Tibial artery (tissue), 4 donors: Measurements from ENCODE around the gene IFIT5.

Experiments
- DNase-seq, 2 donors: peaks; one replicate each; pipeline ENCODE4 v3.0.0-alpha.2; 2019
- H3K27ac ChIP-seq, 2 donors: fragments of 200-600 bp; sonication (generic) in 1 of 2; 1 replicate in 1 of 2; 2 replicates in 1 of 2; pipeline ENCODE4 v1.5.1; 2018 to 2019; ENCODE audit warnings: mild to moderate bottlenecking in 1 of 2
- H3K27me3 ChIP-seq, 2 donors: fragments of 200-600 bp; sonication (generic) in 1 of 2; one replicate each; pipeline versions ENCODE4 v1.5.1 to v1.6.0; 2016 to 2019
- H3K36me3 ChIP-seq, 3 donors: fragments of 200-600 bp; sonication (generic) in 2 of 3; one replicate each; pipeline ENCODE4 v1.5.1; 2016 to 2019; ENCODE audit warnings: mild to moderate bottlenecking in 2 of 3
- H3K4me1 ChIP-seq, 4 donors: fragments of 200-600 bp; sonication (generic) in 2 of 4; 1 replicate in 3 of 4; 2 replicates in 1 of 4; pipeline ENCODE4 v1.5.1; 2016 to 2019
- H3K4me3 ChIP-seq, 2 donors: fragments of 200-600 bp; sonication (generic) in 1 of 2; 1 replicate in 1 of 2; 2 replicates in 1 of 2; pipeline ENCODE4 v1.5.1; 2018 to 2019; ENCODE audit warnings: mild to moderate bottlenecking in 2 of 2
- H3K9me3 ChIP-seq, 3 donors: fragments of 200-600 bp; sonication (generic) in 1 of 3; one replicate each; pipeline ENCODE4 v1.5.1; 2016 to 2019
- CTCF ChIP-seq, 2 experiments: fragments of 200-600 bp in 1 of 2; fragments of 450-650 bp in 1 of 2; IDR thresholded peaks; one replicate each; pipeline ENCODE4 v1.5.1; 2017 to 2019; ENCODE audit warnings: antibody characterized with exemption in 2 of 2, mild to moderate bottlenecking in 1 of 2, moderate library complexity in 1 of 2
- intact Hi-C: fragments of 100-400 bp; cut with DNase I; formaldehyde crosslinking; loops from one replicate; pipeline ENCODE4 v1.15.0; 2023; ENCODE audit warnings: low total_unique reads

IFIT5 gene

DNA sequence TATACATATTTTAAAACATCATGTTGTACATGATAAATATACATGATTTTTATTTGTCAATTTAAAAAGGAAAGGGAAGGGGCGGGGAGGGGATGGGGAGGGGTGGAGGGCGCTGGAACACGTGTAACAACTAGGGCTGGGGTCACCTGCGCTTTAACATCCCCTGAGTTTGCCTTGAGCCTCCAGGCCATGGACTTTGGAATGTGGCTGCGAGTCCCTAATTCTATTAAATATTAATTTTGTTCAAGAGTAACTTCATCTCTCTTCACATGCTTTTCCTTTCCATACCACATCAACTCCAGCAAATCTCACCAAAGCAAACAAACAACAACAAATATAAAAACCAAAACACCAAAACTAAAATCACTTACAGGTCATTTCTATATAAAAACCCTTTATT is 10.6 kb downstream of the IFIT5 start:
- Histone ChIP-seq H3K27me3 (no peaks in the 10 kb centered on the region), H3K36me3 (peaks cover 0 to 14% (median 0%) of the 10 kb centered on the region in 3 donors), H3K4me1 (no peaks in the 10 kb centered on the region), H3K27ac (no peak overlapping the region), H3K9me3 (no peaks in the 10 kb centered on the region), H3K4me3 (no peak overlapping the region)
- no peak for TF ChIP-seq CTCF (IDR thresholded peaks at IDR 0.05)
- intact Hi-C loops, result loop anchor here (1.0 to 10.0 kb wide), 2 partner anchors 136 to 280 kb away; partner anchors contain the start of gene KIF20B
- DNase-seq, result no peak

DNA sequence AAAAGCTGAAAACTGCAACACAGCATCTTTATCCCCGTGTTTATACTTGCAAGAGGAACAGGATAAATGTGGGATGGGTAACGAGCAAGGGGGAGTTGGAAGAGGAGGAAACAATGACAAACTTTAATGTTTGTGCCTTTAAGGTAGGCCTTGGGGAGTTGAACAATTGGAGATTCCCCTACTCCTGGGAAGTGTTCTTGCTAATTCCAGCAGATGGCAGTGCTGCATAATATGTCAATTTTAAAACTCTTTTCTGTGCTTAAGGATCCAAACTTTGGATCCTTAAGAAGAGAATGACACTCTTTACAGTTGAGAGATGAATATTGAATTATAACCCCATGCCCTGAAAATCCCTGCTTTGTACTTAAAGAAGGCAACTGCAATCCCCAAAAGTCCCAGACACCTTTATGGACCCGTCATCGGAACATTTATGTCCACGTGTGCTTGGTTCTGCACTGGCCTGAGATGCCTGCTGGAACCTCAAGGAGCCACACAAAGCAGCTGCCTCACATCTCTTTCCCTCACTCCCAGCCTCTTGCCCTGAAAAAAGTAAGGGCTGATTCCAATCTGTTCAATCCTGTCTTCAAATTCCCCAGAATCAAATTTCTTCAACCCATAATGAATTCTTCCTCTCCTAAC is 12.0 kb downstream of the IFIT5 start:
- Histone ChIP-seq H3K27me3 (no peaks in the 10 kb centered on the region), H3K4me3 (no peak overlapping the region), H3K4me1 (no peaks in the 10 kb centered on the region), H3K27ac (no peak overlapping the region), H3K36me3 (peaks cover 0 to 3% (median 0%) of the 10 kb centered on the region in 3 donors), H3K9me3 (no peaks in the 10 kb centered on the region)
- DNase-seq, result no peak
- intact Hi-C loops, result loop anchor here (10.0 kb wide), 1 partner anchor 278 kb away; the partner anchor contains the start of gene KIF20B
- TF ChIP-seq CTCF (IDR thresholded peaks at IDR 0.05), result peak; percentile 87 to 91

DNA sequence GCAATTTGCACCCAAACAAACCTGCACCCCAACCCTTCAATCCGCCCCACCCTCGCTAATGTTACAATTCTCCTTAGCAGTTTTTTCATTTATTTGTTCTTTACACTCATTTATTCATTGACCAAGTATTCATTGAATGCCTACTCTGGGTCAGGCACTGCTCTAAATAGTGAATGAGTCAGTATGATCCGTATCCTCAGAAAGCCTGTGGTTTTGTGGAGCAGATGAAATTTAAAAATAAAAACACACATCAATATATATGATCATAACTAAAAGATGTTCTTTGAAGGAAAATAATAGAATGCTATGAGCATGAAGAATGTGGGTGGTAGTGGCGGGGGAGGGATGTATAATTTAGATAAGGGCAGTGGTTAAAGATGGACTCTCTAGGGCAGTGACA is 13.3 kb downstream of the IFIT5 start:
- no peaks in the 10 kb centered on the region for H3K4me1 ChIP-seq
- H3K27me3 ChIP-seq, result no peaks in the 10 kb centered on the region
- H3K9me3 ChIP-seq, result no peaks in the 10 kb centered on the region
- no peak for TF ChIP-seq CTCF (IDR thresholded peaks at IDR 0.05)
- DNase-seq, result no peak
- intact Hi-C loops, result loop anchor here (10.0 kb wide), 1 partner anchor 277 kb away; the partner anchor contains the start of gene KIF20B
- H3K36me3 ChIP-seq, result no peaks in the 10 kb centered on the region
- no peak overlapping the region for H3K4me3 ChIP-seq
- no peak overlapping the region for H3K27ac ChIP-seq

GRCh38 chr10:89428877-89429276 is 14.5 kb downstream of the IFIT5 start:
- Histone ChIP-seq H3K27me3 (no peaks in the 10 kb centered on the region), H3K36me3 (no peaks in the 10 kb centered on the region), H3K27ac (no peak overlapping the region), H3K9me3 (no peaks in the 10 kb centered on the region), H3K4me1 (no peaks in the 10 kb centered on the region), H3K4me3 (no peak overlapping the region)
- TF ChIP-seq CTCF (IDR thresholded peaks at IDR 0.05), result no peak
- DNase-seq, result no peak
- intact Hi-C loops, result loop anchor here (10.0 kb wide), 1 partner anchor 276 kb away; the partner anchor contains the start of gene KIF20B

GRCh38 chr10:89431977-89432376 is 17.6 kb downstream of the IFIT5 start:
- Histone ChIP-seq H3K9me3 (no peaks in the 10 kb centered on the region), H3K27me3 (no peaks in the 10 kb centered on the region), H3K27ac (no peak overlapping the region), H3K4me3 (no peak overlapping the region), H3K4me1 (no peaks in the 10 kb centered on the region), H3K36me3 (no peaks in the 10 kb centered on the region)
- DNase-seq, result no peak
- TF ChIP-seq CTCF (IDR thresholded peaks at IDR 0.05), result no peak
- intact Hi-C loops, result no loop called here
